NCI-H1105 treated with DMSO at 0.1 percent for 48 hours (cell line): ENCODE data around the gene CRABP2.

Source experiments
- DNase-seq: peaks from one replicate; lab custom pipeline; 2025; lab: John Stamatoyannopoulos, UW

Gene CRABP2

DNA sequence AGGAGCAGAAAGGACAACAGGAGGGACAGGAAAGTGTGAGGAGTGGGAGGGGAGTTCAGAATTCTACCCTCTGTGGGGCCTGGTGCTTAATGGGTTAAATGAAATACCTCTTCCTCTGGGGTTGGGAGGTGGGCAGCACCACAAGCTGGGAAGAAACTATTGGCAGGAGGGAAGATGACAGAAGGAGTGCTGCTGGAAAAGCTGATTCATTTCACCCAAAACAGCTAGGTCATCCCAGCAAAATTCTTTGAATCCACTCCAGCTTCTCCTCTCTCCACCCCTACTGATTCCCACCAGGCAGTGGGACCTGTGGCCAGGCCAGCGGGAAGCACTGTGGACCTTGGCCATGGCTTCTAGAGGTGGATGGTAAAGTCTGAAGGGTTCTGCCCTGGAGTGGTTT lies 50.7 kb downstream of the CRABP2 start:
- no peak for DNase-seq

DNA sequence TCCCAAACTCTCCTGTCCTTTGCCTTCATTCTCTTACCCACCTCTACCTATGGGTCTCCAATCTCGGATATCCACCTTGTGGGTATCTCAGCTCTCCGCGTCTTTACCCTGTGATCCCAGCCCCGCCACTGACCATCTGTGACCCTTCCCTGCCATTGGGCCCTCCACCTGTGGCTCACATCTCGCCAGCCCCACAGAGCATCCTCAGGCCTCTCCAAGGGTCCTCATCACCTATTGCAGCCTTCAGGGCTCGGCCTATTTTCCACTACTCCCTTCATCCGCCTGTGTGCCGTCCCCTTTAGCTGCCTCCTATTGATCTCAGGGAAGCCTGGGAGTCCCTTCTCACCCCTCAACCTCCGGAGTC lies 52.4 kb downstream of the CRABP2 start:
- DNase-seq, result no peak

DNA sequence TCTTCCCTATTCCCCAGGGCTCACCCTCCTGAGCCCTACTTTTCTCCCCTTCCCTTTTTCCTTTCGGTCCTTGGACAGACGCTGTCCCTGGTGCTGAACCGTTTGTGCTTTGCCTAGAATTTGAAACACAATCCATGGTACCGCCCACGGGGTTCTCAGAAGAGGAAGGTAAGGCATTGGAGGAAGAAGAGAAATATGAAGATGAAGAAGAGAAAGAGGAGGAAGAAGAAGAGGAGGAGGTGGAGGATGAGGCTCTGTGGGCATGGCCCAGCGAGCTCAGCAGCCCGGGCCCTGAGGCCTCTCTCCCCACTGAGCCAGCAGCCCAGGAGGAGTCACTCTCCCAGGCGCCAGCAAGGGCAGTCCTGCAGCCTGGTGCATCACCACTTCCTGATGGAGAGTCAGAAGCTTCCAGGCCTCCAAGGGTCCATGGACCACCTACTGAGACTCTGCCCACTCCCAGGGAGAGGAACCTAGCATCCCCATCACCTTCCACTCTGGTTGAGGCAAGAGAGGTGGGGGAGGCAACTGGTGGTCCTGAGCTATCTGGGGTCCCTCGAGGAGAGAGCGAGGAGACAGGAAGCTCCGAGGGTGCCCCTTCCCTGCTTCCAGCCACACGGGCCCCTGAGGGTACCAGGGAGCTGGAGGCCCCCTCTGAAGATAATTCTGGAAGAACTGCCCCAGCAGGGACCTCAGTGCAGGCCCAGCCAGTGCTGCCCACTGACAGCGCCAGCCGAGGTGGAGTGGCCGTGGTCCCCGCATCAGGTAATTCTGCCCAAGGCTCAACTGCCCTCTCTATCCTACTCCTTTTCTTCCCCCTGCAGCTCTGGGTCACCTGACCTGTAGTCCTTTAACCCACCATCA lies 53.0 kb downstream of the CRABP2 start:
- DNase-seq, result no peak
